OCI-LY3 (cell line): Measurements from ENCODE around the gene GNS.

Experiments used
- EZH2phosphoT487 ChIP-seq: fragments of 200-600 bp; shearing (Covaris generic); IDR thresholded peaks from 2 replicates; pipeline ENCODE4 v1.6.1; 2018; ENCODE audit warnings: antibody characterized with exemption, mixed run types, low read depth
- TF ChIP-seq, protein P1 (sequence below): fragments of 200-600, 300-600 bp; sonication (generic); IDR thresholded peaks from 2 replicates; pipeline ENCODE4 v1.5.1; 2014; ENCODE audit warnings: antibody characterized with exemption, low read length, low read depth

DNA sequence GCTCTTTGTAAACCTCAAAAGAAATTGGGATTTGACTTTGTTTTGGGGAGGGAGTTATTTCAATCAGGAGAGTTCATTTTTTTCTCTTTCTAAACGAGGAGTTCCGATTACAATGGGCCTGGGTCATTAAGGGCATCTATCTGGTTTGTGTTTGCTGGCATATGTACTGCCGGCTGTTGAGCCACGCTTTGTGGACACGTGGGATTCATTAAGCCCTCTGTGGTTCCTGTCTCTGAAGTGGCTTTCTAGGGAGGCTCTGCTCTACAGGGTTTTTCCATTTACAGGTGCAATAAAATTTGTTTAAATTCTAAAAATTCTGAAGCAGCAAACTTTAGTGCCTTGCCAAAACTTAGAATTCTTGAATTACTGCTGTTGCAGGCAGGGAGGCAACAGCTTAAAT, 57.9 kb downstream of the GNS start:
- TF ChIP-seq, protein P1, sequence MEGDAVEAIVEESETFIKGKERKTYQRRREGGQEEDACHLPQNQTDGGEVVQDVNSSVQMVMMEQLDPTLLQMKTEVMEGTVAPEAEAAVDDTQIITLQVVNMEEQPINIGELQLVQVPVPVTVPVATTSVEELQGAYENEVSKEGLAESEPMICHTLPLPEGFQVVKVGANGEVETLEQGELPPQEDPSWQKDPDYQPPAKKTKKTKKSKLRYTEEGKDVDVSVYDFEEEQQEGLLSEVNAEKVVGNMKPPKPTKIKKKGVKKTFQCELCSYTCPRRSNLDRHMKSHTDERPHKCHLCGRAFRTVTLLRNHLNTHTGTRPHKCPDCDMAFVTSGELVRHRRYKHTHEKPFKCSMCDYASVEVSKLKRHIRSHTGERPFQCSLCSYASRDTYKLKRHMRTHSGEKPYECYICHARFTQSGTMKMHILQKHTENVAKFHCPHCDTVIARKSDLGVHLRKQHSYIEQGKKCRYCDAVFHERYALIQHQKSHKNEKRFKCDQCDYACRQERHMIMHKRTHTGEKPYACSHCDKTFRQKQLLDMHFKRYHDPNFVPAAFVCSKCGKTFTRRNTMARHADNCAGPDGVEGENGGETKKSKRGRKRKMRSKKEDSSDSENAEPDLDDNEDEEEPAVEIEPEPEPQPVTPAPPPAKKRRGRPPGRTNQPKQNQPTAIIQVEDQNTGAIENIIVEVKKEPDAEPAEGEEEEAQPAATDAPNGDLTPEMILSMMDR: no peak
- TF ChIP-seq EZH2phosphoT487: no peak
